Measurements from ENCODE around the gene SLC10A3. TPM values are rescaled to one million over a fixed set of nuclear protein-coding genes. Genes with fewer than 3 reads are reported as not detected.

SLC10A3 gene
- total and polyA plus RNA-seq, 10 of the 15 experiments (the other 5 are each of a cell fraction or from before 2014, with no cell fraction given): 1.7 to 23.5 (median 11.0) TPM

DNA sequence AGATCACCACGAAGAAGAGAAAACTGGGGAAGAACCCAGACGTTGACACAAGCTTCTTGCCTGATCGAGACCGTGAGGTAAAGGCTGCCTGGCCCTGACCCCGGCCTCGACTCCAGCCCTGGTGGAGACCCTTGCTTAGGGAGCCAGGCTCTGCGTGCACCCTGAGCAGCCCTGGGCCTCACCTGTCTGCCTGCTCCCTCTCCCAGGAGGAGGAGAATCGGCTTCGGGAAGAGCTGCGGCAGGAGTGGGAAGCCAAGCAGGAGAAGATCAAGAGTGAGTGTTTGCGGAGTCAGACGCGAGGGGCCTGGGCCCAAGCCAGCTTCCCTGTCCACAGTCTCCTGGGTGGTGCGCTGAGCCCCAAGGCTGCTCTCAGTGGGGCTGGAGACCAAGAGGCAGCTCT is 41.9 kb downstream of the SLC10A3 start (continued):
- TF ChIP-seq, protein P1, sequence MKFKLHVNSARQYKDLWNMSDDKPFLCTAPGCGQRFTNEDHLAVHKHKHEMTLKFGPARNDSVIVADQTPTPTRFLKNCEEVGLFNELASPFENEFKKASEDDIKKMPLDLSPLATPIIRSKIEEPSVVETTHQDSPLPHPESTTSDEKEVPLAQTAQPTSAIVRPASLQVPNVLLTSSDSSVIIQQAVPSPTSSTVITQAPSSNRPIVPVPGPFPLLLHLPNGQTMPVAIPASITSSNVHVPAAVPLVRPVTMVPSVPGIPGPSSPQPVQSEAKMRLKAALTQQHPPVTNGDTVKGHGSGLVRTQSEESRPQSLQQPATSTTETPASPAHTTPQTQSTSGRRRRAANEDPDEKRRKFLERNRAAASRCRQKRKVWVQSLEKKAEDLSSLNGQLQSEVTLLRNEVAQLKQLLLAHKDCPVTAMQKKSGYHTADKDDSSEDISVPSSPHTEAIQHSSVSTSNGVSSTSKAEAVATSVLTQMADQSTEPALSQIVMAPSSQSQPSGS (IDR thresholded peaks at IDR 0.05; ENCODE audit: low read length): no peak
- TF ChIP-seq PML (IDR thresholded peaks at IDR 0.05; ENCODE audit: low read length) (no peak), RUNX3 (IDR thresholded peaks at IDR 0.05; ENCODE audit: low read length) (no peak), ZNF207 (IDR thresholded peaks at IDR 0.05; ENCODE audit: borderline replicate concordance) (no peak)
- TF ChIP-seq, protein P2, sequence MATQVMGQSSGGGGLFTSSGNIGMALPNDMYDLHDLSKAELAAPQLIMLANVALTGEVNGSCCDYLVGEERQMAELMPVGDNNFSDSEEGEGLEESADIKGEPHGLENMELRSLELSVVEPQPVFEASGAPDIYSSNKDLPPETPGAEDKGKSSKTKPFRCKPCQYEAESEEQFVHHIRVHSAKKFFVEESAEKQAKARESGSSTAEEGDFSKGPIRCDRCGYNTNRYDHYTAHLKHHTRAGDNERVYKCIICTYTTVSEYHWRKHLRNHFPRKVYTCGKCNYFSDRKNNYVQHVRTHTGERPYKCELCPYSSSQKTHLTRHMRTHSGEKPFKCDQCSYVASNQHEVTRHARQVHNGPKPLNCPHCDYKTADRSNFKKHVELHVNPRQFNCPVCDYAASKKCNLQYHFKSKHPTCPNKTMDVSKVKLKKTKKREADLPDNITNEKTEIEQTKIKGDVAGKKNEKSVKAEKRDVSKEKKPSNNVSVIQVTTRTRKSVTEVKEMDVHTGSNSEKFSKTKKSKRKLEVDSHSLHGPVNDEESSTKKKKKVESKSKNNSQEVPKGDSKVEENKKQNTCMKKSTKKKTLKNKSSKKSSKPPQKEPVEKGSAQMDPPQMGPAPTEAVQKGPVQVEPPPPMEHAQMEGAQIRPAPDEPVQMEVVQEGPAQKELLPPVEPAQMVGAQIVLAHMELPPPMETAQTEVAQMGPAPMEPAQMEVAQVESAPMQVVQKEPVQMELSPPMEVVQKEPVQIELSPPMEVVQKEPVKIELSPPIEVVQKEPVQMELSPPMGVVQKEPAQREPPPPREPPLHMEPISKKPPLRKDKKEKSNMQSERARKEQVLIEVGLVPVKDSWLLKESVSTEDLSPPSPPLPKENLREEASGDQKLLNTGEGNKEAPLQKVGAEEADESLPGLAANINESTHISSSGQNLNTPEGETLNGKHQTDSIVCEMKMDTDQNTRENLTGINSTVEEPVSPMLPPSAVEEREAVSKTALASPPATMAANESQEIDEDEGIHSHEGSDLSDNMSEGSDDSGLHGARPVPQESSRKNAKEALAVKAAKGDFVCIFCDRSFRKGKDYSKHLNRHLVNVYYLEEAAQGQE (IDR thresholded peaks at IDR 0.05; ENCODE audit: low read depth, low read length): no peak

DNA sequence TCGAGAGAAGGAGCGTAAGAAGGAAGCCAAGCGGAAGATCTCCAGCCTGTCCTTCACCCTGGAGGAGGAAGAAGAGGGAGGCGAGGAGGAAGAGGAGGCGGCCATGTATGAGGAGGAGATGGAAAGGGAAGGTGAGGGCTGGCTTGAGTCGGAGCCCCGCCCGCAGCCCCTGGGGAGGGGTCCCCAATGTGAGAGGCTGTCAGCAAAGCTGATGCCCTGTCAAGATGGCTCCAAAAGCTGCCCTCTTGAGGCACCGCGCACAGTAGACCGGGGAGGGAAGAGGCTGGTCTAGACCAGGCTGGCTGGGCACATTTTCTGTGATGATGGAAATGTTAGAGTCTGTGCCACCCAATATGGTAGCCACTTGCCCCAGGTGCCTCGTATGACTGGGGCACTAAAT is 44.0 kb downstream of the SLC10A3 start:
- no TSS peak for BruUV-seq (replicated peaks)
- SMC1A ChIA-PET (ENCODE audit: uncharacterized antibody, unreplicated experiment): no interaction called here
- H3K79me2 ChIP-seq (ENCODE audit: control insufficient read depth, insufficient read depth, low read length): peaks cover 6% of the 10 kb centered on the region
- H3K4me2 ChIP-seq (ENCODE audit: control insufficient read depth, insufficient read depth): no peak overlapping the region
- DNase-seq (ENCODE audit: low read depth, low spot score) (no peak), ATAC-seq (no peak), FAIRE-seq (no peak)
- no peaks in the 10 kb centered on the region for H3K27me3 ChIP-seq (replicated peaks in 1 of 2; ENCODE audit: control insufficient read depth in 2 of 2, insufficient read depth in 2 of 2, low read length in 1 of 2)
- no peaks in the 10 kb centered on the region for H4K20me1 ChIP-seq (ENCODE audit: control insufficient read depth, insufficient read depth)
- TF ChIP-seq HCFC1 (IDR thresholded peaks at IDR 0.05; ENCODE audit: low read length) (no peak), JUND (IDR thresholded peaks at IDR 0.05; ENCODE audit: low read depth, low read length) (no peak), TCF3 (IDR thresholded peaks at IDR 0.05; ENCODE audit: borderline replicate concordance, insufficient read depth, low read depth, low read length) (no peak)
- H3K4me1 ChIP-seq (ENCODE audit: control insufficient read depth, insufficient read depth, low read length): 0 out of 2 replicates have a peak, but pooled peaks cover 3% of the 10 kb centered on the region
- no peak overlapping the region for H3K9ac ChIP-seq (ENCODE audit: control insufficient read depth, insufficient read depth, low read length)
- CTCF ChIA-PET: no interaction called here
- no peak overlapping the region for H3K4me3 ChIP-seq
- H3K9me3 ChIP-seq (replicated peaks; ENCODE audit: control insufficient read depth, insufficient read depth, low read length): no peaks in the 10 kb centered on the region; the same call in 2 of the 3 replicates
- H3K36me3 ChIP-seq (ENCODE audit: control insufficient read depth in 2 of 2, insufficient read depth in 2 of 2, low read length in 1 of 2): peaks cover 0 to 6% of the 10 kb centered on the region in 2 experiments; a peak in 2 of 4 replicates
- 67% methylated on average over 12 of the region's 12 CpGs for WGBS (ENCODE audit: insufficient coverage, insufficient replicate concordance, low lambda C conversion rate, missing lambda C conversion rate)
- in situ Hi-C loops (cut with MboI) (no loop called here), intact Hi-C loops (cut with micrococcal nuclease; ENCODE audit: unreplicated experiment) (no loop called here)
- POLR2A ChIA-PET: interaction anchor here (1.0 kb wide), 1 partner anchor 12 kb away, joined by 4 read pairs; no protein-coding TSS in a partner anchor
- RAD21 ChIA-PET (ENCODE audit: unreplicated experiment): no interaction called here
- no peak overlapping the region for H2AFZ ChIP-seq (ENCODE audit: control insufficient read depth, low read depth, low read length)
- H3K27ac ChIP-seq (ENCODE audit: control insufficient read depth, insufficient read depth): no peak overlapping the region

Measured in GM12878 (cell line).